GM12891 (cell line): ENCODE measurements around the gene NUB1.

Experiments used
- PAX5 ChIP-seq: IDR thresholded peaks from 2 replicates; pipeline ENCODE4 v1.6.1; 2011; ENCODE audit warnings: low read length, moderate library complexity, mild to moderate bottlenecking; ENCODE audit not compliant: insufficient read depth, severe bottlenecking
- POLR2A ChIP-seq: IDR thresholded peaks from 2 replicates; pipeline ENCODE4 v1.6.1; 2011; ENCODE audit warnings: low read depth, low read length, control low read depth
- POLR2AphosphoS5 ChIP-seq: IDR thresholded peaks from 2 replicates; pipeline ENCODE4 v1.6.1; 2011; ENCODE audit warnings: low read depth, low read length, control low read depth
- POU2F2 ChIP-seq: IDR thresholded peaks from 2 replicates; pipeline ENCODE4 v1.6.1; 2011; ENCODE audit warnings: low read depth, mild to moderate bottlenecking, control low read depth, low read length, moderate library complexity
- TAF1 ChIP-seq: IDR thresholded peaks from 2 replicates; pipeline ENCODE4 v1.6.1; 2011; ENCODE audit warnings: low read depth, low read length, control low read depth

DNA sequence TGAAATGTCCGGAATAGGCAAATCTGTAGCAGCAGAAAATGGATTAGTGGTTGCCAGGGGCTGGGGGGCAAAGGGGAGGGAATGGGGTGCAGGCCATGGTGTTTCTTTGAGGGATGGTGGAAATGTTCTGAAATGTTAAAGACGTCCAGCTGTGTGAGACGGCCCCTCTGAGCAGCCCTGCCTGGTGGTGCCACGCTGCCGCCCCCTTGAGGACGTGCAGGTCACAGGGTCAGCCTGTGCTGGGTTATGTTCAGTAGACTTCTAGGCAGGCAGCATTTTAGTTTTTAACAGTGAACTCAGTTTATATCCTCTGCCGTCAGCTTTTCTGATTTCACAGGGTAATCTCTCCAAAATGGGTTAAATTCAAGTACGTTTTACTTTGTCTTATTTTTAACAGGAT is 9.4 kb downstream of the NUB1 start:
- TF ChIP-seq POLR2A (no peak), POLR2AphosphoS5 (no peak), TAF1 (no peak), POU2F2 (no peak), PAX5 (no peak)
